Esophagus muscularis mucosa (tissue), 3 donors: ENCODE results near the gene HOXD1.

Experiments
- CTCF ChIP-seq, 3 experiments: fragments of 200-600 bp in 2 of 3; fragments of 450-650 bp in 1 of 3; sonication (generic) in 2 of 3; IDR thresholded peaks; one replicate each; pipeline ENCODE4 v1.5.1; 2017 to 2019; ENCODE audit warnings: antibody characterized with exemption in 3 of 3, mild to moderate bottlenecking in 2 of 3, moderate library complexity in 1 of 3
- POLR2AphosphoS5 ChIP-seq, 2 donors: sonication (generic); formaldehyde crosslinking; IDR thresholded peaks; one replicate each; pipeline ENCODE4 v1.6.1; 2017; ENCODE audit warnings: antibody characterized with exemption in 2 of 2

DNA sequence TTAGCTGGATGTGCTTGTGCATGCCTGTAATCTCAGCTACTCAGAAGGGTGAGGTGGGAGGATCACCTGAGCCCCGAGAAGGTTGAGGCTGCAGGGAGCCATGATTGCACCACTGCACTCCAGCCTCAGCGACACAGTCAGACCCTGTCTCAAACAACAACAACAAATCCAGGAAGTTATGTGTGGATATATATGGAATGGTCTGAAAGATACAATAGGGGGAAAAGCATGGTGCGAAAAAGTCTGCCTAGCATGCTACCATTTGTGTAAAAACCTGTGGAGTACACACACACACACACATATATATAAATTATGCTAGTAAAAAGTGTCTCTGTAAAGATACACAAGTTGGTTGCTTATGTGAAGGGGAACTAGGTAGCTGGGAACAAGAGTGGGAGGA, 6.9 kb upstream of the HOXD1 start:
- no peak for TF ChIP-seq POLR2AphosphoS5 (IDR thresholded peaks at IDR 0.05)
- TF ChIP-seq CTCF (IDR thresholded peaks at IDR 0.05): no peak
